Mesendoderm (in vitro differentiated cells): ENCODE data around the gene PRICKLE1.

Source experiments
- DNase-seq: peaks from one replicate; pipeline ENCODE4 v3.0.0; 2013
- H2AK5ac ChIP-seq: 2 replicates; pipeline ENCODE4 v1.6.1; 2013; ENCODE audit warnings: low read length, inconsistent platforms
- H2BK120ac ChIP-seq: 2 replicates; pipeline ENCODE4 v1.6.1; 2013; ENCODE audit warnings: low read depth, mild to moderate bottlenecking, low read length, moderate library complexity, mixed read lengths
- H2BK15ac ChIP-seq: replicated peaks from 2 replicates; pipeline ENCODE4 v1.6.1; 2013; ENCODE audit warnings: low read depth, mild to moderate bottlenecking, moderate library complexity
- H2BK5ac ChIP-seq: 2 replicates; pipeline ENCODE4 v1.6.1; 2013; ENCODE audit warnings: low read length, inconsistent platforms
- H3K18ac ChIP-seq: 2 replicates; pipeline ENCODE4 v1.6.1; 2013; ENCODE audit warnings: mild to moderate bottlenecking, low read length, mixed read lengths
- H3K23ac ChIP-seq: one replicate; pipeline ENCODE4 v1.6.1; 2013; ENCODE audit warnings: low read length
- H3K27ac ChIP-seq: 2 replicates; pipeline ENCODE4 v1.5.1; 2013; ENCODE audit warnings: low read depth, mild to moderate bottlenecking, inconsistent platforms, low read length, moderate library complexity
- H3K27me3 ChIP-seq: 2 replicates; pipeline ENCODE4 v1.6.1; 2013; ENCODE audit warnings: low read length, control low read depth, mild to moderate bottlenecking, inconsistent platforms; ENCODE audit not compliant: insufficient read depth, poor library complexity
- H3K36me3 ChIP-seq: 2 replicates; pipeline ENCODE4 v1.6.1; 2013; ENCODE audit warnings: low read length, inconsistent platforms; ENCODE audit not compliant: control insufficient read depth, insufficient read depth
- H3K4ac ChIP-seq: one replicate; pipeline ENCODE4 v1.6.1; 2013; ENCODE audit warnings: low read depth, mild to moderate bottlenecking, low read length, moderate library complexity
- H3K4me1 ChIP-seq: 2 replicates; pipeline ENCODE4 v1.6.1; 2013; ENCODE audit warnings: low read depth, low read length, inconsistent platforms; ENCODE audit not compliant: control insufficient read depth
- H3K4me2 ChIP-seq: 2 replicates; pipeline ENCODE4 v1.6.1; 2013; ENCODE audit warnings: low read length
- H3K4me3 ChIP-seq: 2 replicates; pipeline ENCODE4 v1.5.1; 2013; ENCODE audit warnings: mild to moderate bottlenecking, low read length
- H3K56ac ChIP-seq: one replicate; pipeline ENCODE4 v1.6.1; 2013; ENCODE audit warnings: low read length
- H3K79me1 ChIP-seq: 2 replicates; pipeline ENCODE4 v1.6.1; 2013; ENCODE audit warnings: low read length, inconsistent platforms
- H3K79me2 ChIP-seq: 2 replicates; pipeline ENCODE4 v1.6.1; 2013; ENCODE audit warnings: mild to moderate bottlenecking, low read length; ENCODE audit not compliant: control insufficient read depth, insufficient read depth
- H3K9ac ChIP-seq: 2 replicates; pipeline ENCODE4 v1.6.1; 2013; ENCODE audit warnings: low read length, inconsistent platforms
- H4K5ac ChIP-seq: one replicate; pipeline ENCODE4 v1.6.1; 2013; ENCODE audit warnings: low read length
- H4K8ac ChIP-seq: one replicate; pipeline ENCODE4 v1.6.1; 2013; ENCODE audit warnings: low read depth, mild to moderate bottlenecking, control low read depth, low read length, moderate library complexity
- WGBS: extraction: QIAGEN DNeasy Blood & Tissue Kit; methylation state at CpG from one replicate; pipeline ENCODE4 v1.1.7; 2013; ENCODE audit warnings: low lambda C conversion rate, missing lambda C conversion rate; ENCODE audit not compliant: insufficient coverage; ENCODE audit errors: extremely low coverage; 5-methylcytosine and 5-hydroxymethylcytosine counted together

PRICKLE1 gene

GRCh38 chr12:42469355-42470175 lies 120.0 kb downstream of the PRICKLE1 start:
- Histone ChIP-seq H4K5ac (no peak overlapping the region), H3K4me2 (no peak overlapping the region), H2AK5ac (no peak overlapping the region), H3K36me3 (peaks cover 6% of the 10 kb centered on the region), H4K8ac (no peak overlapping the region), H3K9ac (no peak overlapping the region), H3K27ac (no peak overlapping the region), H3K18ac (no peak overlapping the region), H3K56ac (no peak overlapping the region), H3K27me3 (no peaks in the 10 kb centered on the region), H2BK120ac (no peak overlapping the region), H3K79me1 (no peaks in the 10 kb centered on the region), H3K4ac (no peak overlapping the region), H2BK5ac (no peak overlapping the region), H3K4me3 (no peak overlapping the region), H3K23ac (no peak overlapping the region), H3K4me1 (peaks cover 9% of the 10 kb centered on the region), H3K79me2 (peaks cover 1% of the 10 kb centered on the region), H2BK15ac (no peak overlapping the region)
- DNase-seq = no peak
- no CpG with 5 or more reads among the region's 7 CpGs for WGBS

- Histone ChIP-seq H4K5ac (no peak overlapping the region), H3K36me3 (peaks cover 6% of the 10 kb centered on the region), H2BK5ac (no peak overlapping the region), H3K23ac (no peak overlapping the region), H2BK15ac (no peak overlapping the region), H3K56ac (no peak overlapping the region), H3K27me3 (no peaks in the 10 kb centered on the region), H3K4me3 (no peak overlapping the region), H4K8ac (no peak overlapping the region), H3K27ac (no peak overlapping the region), H2AK5ac (no peak overlapping the region), H3K4me1 (peaks cover 9% of the 10 kb centered on the region), H3K4me2 (no peak overlapping the region), H3K79me2 (peaks cover 1% of the 10 kb centered on the region), H3K18ac (no peak overlapping the region), H3K9ac (no peak overlapping the region), H2BK120ac (no peak overlapping the region), H3K4ac (no peak overlapping the region), H3K79me1 (no peaks in the 10 kb centered on the region)
- WGBS = no CpG with 5 or more reads among the region's 3 CpGs
- no peak for DNase-seq
Observed at GRCh38 chr12:42468921-42469320, 120.6 kb downstream of the PRICKLE1 start.

GRCh38 chr12:42468341-42468821 lies 121.2 kb downstream of the PRICKLE1 start:
- Histone ChIP-seq H3K27me3 (no peaks in the 10 kb centered on the region), H2BK5ac (no peak overlapping the region), H3K56ac (no peak overlapping the region), H3K9ac (no peak overlapping the region), H3K23ac (no peak overlapping the region), H3K4ac (no peak overlapping the region), H4K8ac (no peak overlapping the region), H3K79me1 (no peaks in the 10 kb centered on the region), H2BK15ac (no peak overlapping the region), H3K4me1 (peaks cover 9% of the 10 kb centered on the region), H4K5ac (no peak overlapping the region), H3K36me3 (peaks cover 6% of the 10 kb centered on the region), H3K18ac (no peak overlapping the region), H2AK5ac (no peak overlapping the region), H3K4me3 (no peak overlapping the region), H2BK120ac (no peak overlapping the region), H3K27ac (no peak overlapping the region), H3K4me2 (no peak overlapping the region), H3K79me2 (peaks cover 1% of the 10 kb centered on the region)
- WGBS = no CpG with 5 or more reads among the region's 9 CpGs
- DNase-seq = no peak

GRCh38 chr12:42463671-42464070 lies 125.9 kb downstream of the PRICKLE1 start:
- H3K23ac ChIP-seq = no peak overlapping the region
- no peaks in the 10 kb centered on the region for H3K4me1 ChIP-seq

GRCh38 chr12:42462486-42462885 lies 127.1 kb downstream of the PRICKLE1 start:
- WGBS = no CpG with 5 or more reads among the region's 3 CpGs
- H4K5ac ChIP-seq = no peak overlapping the region
- H2BK120ac ChIP-seq = no peak overlapping the region
- H3K36me3 ChIP-seq = peaks cover 10% of the 10 kb centered on the region
- H3K4ac ChIP-seq = no peak overlapping the region
- H3K27ac ChIP-seq = no peak overlapping the region
- no peak overlapping the region for H2BK15ac ChIP-seq
- no peak overlapping the region for H3K4me2 ChIP-seq
- no peak overlapping the region for H3K9ac ChIP-seq
- no peak overlapping the region for H3K18ac ChIP-seq
- no peaks in the 10 kb centered on the region for H3K27me3 ChIP-seq
- H3K79me1 ChIP-seq = no peaks in the 10 kb centered on the region
- H3K56ac ChIP-seq = no peak overlapping the region
- no peaks in the 10 kb centered on the region for H3K79me2 ChIP-seq
- H2BK5ac ChIP-seq = no peak overlapping the region
- no peak overlapping the region for H3K23ac ChIP-seq
- no peak overlapping the region for H2AK5ac ChIP-seq
- no peaks in the 10 kb centered on the region for H3K4me1 ChIP-seq
- no peak overlapping the region for H3K4me3 ChIP-seq
- no peak overlapping the region for H4K8ac ChIP-seq
- no peak for DNase-seq

More at GRCh38 chr12:42463671-42464070, 125.9 kb downstream of the PRICKLE1 start:
- no peak overlapping the region for H2BK5ac ChIP-seq
- H3K56ac ChIP-seq = no peak overlapping the region
- H3K18ac ChIP-seq = no peak overlapping the region
- H4K5ac ChIP-seq = no peak overlapping the region
- no peak overlapping the region for H4K8ac ChIP-seq
- no peak for DNase-seq
- H2AK5ac ChIP-seq = no peak overlapping the region
- no peaks in the 10 kb centered on the region for H3K27me3 ChIP-seq
- H3K27ac ChIP-seq = no peak overlapping the region
- H3K79me2 ChIP-seq = no peaks in the 10 kb centered on the region
- no peaks in the 10 kb centered on the region for H3K79me1 ChIP-seq
- no CpG with 5 or more reads among the region's 4 CpGs for WGBS
- H2BK120ac ChIP-seq = no peak overlapping the region
- H3K36me3 ChIP-seq = peaks cover 11% of the 10 kb centered on the region
- no peak overlapping the region for H3K4me2 ChIP-seq
- no peak overlapping the region for H3K4me3 ChIP-seq
- H3K9ac ChIP-seq = no peak overlapping the region
- H2BK15ac ChIP-seq = no peak overlapping the region
- no peak overlapping the region for H3K4ac ChIP-seq
